CD4-positive, alpha-beta T cell treated with Interleukin-4 for 4 hours (primary cell): ENCODE data around the gene OSBPL2.

Experiments
- DNase-seq: peaks from one replicate; pipeline ENCODE4 v3.0.0-alpha.2; 2020

Gene OSBPL2

DNA sequence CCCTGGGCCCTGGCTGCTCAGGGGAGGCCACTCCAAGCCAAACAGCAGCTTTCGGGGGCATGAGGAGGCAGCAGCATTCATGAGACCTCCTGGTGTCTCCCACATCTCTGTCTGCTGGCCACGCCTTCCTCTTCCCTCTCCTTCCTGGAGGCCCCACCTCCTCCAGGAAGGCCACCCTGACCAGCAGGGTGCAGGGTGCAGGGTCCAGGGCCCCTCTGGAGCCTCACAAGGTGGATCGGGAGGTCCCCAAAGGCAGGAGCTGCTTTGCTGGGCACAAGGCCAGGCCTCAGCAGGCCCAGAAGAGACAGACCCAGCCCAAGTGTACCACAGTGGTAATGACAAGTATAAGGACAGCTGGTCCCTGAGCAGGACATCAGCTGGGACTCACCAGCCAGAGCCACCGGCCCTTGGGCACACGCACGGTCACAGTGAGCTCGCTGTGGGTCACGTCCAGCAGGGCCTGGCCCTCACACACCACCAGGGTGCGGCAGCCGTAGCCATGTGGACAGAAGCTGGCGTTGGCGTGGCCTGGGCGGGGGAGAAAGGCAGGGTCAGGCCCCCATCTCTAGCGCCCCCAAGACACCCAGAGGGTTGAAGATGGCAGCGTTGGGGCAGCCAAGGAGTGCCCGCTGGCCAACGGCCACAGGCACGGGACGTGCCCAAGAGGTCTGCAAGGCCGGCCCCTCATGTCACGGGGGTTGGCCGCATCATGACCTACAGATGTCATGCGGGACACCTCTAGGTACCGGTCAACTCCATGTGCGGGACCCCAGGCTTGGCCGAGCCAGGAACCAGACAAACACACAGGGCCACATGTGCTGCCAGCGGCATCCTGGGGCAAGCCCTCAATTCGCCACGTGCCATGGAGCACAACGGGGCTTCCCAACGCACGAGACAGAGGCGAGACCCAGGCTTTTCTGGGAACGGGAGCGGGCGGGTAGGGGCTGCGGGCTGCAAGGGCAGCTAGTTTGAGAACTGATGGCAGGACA is 91.4 kb downstream of the OSBPL2 start:
- DNase-seq: no peak

DNA sequence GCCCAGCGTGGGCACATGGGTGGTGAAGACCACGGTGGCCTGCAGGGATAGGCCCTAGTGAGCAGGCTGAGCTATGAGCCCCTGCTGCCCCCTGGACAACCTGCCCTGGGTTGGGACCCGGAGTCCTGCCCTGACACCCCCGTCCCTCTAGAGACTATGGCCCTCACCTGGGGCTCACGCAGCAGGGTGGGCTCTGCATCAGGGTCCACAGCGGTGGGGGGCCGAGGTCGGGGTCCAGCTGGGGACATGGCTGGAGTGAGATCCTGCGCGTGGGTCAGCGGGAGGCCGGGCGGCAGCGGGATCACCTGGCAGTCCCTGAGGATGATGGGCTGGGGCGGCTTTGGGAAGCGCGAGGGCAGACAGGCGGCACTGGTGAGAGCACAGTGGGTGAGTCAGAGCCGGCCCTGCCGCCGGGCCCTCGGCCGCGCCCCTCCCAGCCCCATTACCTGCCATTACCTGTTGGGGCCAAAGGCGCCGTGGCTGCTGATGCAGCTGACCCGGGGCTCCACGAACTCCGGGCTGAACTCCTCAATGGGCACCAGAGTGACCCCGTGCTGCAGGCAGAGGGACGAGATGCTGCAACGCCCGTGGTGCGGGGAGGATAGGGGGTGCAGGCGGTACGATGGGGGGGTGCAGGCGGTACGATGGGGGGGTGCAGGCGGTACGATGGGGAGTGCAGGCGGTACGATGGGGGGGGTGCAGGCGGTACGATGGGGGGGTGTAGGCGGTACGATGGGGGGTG is 92.4 kb downstream of the OSBPL2 start:
- DNase-seq: no peak

GRCh38 chr20:62331347-62331746 is 93.0 kb downstream of the OSBPL2 start:
- DNase-seq: no peak

- DNase-seq: no peak
These were observed 94.1 kb downstream of the OSBPL2 start for GRCh38 chr20:62332421-62332820.

DNA sequence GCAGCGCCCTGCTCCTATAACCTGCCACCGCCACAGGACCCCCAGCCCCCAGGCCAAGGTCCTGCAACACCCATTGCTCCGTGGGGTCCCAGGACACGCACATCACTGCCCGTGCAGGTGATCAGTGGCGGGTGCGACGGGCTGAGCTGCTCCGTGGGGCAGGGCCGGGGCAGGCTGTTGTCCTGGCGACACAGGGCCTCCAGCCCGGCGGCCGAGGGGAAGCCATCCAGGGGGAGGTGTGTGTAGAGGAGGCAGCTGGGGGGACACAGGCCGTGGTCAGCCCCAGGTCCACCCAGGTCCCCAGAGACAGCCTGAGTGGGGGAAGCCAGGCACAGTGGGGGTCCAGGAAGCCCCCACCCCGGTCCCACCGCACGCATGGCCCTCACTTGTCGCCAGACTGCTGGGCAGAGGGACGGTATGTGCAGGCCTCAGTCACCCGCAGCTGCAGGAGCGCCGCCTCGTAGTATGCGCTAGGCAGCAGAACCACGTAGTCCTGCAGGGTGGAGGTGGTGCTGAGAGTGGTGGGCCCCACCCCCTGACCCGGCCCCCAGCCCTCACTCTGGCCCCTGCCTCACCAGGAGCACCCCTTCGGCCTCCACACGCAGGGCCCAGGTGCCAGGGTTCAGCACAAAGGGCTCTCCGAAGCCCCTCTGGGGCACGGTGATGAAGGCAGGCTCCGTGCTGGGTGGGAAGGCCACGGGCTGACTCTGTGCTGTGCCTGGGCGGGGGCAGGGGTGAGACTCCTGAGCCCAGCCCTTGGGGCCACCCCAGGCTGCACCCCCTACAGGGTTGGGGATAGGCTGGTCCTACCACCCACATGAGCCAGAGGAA is 94.9 kb downstream of the OSBPL2 start:
- no peak for DNase-seq

DNA sequence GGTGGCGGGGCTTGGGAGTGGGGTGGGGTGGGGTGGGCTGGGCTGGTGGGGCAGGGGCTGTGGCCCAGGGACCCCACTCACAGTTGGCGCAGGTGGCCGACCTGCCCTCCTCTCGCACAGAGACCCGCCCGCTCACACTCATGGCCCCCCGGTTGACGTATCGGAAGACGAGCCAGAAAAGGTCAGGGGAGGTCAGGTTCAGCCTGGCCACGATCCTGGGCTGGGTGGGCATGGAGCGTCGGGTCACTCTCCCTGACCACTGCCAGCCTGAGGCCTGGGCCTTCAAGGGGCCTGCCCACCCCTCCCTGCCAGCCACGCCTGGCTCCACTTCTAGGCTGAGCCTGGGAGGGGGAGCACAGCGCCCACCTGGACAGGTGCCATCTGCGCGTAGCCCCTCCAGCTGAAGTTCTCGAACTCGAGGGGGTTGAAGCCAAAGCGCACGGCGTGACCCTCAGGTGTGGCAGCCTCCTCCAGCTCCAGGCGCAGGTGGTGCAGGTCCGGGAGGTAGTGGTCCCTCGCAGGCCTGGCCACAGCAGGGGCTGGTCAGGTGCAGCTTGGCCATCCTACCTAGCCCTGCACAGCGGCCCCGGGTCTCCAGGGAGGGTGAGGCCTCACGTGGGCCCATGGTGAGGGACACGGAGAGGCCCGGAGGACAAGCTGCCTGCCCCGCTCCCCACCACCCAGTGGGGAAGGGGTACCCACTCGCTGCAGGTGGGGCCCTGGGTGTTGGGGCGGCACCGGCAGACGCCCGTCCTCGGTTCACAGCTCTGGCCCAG is 95.7 kb downstream of the OSBPL2 start:
- DNase-seq: no peak

DNA sequence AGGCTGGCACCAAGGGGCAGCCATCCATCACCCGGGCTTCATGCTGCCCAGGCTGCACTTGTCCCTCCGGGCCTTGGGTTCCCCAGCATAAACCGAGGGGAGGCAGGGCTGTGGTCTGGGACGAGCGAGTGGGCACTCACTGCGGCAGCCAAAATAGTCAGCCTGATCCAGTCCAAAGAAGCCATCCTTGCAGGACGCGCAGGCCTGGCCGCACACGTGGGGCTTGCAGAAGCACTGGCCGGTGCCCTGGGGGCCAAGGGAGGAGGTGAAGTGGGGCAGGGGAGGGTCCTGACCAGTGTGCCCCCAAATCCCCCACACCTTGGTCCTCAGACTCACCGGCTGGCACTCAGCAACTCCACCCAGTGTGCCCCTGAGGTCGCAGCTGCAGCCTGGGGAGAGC is 96.6 kb downstream of the OSBPL2 start:
- no peak for DNase-seq

DNA sequence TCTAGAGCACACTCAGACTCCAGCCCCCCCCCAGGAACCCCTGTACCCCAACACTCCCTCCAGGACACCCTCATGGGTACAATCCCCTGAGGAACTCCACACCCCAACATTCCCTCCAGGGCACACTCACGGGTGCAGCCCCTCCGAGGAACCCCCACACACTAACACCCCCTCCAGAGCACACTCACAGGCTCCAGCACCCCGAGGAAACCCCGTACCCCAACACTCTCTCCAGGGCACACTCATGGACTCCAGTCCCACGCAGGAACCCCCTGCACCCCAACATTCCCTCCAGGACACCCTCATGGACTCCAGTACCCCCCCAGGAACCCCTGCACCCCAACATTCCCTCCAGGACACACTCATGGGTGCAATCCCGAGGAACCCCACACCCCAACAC is 97.2 kb downstream of the OSBPL2 start:
- no peak for DNase-seq

DNA sequence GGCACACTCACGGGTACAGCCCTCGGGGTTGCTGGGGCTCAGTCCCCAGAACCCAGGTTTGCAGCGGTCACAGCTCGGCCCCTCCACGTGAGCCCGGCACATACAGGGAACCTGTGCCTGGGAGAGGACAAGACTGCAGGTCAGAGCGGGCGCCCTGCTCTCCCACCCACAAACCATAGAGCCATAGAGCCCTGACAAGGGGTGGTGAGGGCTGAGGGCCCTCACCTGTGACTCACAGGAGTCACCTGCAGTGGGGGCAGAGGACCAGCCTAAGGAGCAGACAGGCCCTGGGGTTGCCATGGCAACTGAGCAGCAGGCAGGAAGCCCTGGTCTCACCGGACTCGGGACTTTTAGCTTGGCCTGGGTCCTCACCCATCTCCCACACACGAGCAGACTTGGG is 98.0 kb downstream of the OSBPL2 start:
- no peak for DNase-seq

DNA sequence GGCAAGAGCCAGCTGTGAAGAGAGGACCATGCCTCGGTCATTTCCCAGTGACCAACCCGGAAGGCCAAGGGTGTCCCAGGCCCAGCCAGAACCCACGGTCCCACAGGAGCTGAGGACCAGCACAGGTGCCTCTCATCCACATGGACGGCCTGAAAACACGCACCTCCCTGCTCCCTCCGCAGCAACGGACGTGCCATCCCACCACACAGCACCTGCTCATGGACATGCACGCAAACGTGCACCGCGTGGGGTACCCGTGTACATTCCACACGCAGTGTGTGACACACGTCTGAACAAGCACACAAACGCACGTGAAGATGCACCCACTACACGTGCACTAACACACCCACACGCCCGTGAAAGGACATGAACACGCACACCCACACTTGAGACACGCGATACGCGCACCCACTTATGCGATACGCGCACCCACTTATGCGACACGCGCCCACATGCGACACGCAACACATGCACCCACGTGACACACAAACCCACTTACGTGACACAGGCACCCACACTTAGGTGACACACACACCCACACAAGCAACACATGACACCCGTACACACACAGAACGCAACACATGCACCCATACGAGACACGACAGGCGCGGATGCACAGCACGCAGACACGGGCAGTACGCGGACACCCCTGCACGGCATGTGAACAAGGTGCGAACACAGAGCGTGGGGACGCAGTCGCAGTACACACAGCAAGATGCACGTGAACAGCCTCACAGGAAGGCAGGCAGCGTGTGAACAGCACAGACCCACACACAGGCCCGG is 98.6 kb downstream of the OSBPL2 start:
- DNase-seq: no peak

DNA sequence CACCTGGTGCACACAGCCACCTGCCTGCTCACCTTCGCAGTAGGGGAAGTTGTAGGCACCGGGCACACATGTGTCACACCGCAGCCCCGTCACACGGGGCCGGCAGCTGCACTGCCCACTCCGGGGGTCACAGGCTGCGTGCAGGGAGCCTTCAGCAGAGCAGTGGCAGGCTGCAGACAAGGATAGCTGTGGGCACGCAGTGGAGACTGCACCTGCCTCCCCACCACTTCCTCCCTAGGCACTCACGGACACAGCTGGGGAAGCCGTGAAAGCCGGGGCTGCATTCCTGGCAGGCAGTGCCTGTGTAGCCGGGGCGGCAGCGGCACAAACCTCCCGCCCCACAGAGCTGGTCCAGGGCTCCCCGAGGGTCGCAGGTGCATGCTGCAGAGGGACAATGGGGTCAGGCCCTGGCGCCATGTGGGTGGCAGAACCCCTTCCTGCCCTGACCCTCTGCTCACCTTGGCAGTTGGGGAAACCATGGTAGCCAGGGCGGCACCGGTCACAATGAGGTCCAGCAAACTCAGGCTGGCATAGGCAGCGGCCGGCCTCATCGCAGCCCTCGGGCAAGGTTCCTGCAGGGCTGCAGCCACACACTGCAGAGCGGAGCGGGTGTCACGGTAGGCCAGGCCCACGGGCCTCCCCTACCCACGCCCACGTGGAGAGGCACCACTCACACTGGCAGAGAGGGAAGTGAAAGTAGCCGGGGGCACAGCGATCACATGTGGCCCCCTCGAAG is 99.4 kb downstream of the OSBPL2 start:
- DNase-seq: no peak

- no peak for DNase-seq
These were observed 99.9 kb downstream of the OSBPL2 start for GRCh38 chr20:62338294-62338620.

DNA sequence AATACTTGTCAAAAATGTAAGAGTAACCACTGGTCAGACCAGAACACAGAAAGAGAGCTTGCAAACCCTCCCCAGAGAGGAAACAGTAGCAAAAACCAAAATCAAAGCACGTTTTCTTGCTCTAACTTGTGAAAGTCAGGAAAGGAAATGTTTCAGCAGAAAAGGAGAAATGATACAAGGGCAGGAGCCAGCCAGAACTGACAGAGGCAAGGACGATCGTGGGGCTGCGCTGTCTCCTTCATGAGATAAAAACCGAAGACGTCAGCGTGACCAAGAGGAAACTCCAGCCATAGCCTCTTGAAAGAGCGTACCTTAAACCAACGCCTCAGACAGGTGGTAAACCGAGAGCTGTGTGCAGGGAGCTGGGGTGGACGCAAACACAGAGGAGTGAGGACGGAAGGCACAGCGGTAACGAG is 101.3 kb downstream of the OSBPL2 start:
- DNase-seq: no peak

GRCh38 chr20:62342910-62343309 is 104.6 kb downstream of the OSBPL2 start:
- DNase-seq: no peak

DNA sequence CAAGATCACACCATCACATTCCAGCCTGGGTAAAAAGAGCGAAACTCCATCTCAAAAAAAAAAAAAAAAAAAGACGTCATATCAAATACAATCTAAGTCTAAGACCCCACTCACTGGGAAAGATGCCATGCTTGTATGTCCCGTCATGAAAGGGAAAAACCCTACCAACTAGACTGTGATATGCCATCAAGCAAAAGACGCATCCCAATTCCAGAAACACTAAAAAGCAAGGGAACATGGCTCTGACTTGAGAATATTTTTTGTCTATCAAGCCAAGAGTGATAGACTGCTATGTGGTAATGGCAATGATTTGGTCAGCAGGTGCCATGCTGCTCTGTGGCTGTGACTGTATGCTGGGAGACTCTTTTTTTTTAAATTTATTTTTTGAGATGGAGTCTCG is 105.8 kb downstream of the OSBPL2 start:
- DNase-seq: no peak

DNA sequence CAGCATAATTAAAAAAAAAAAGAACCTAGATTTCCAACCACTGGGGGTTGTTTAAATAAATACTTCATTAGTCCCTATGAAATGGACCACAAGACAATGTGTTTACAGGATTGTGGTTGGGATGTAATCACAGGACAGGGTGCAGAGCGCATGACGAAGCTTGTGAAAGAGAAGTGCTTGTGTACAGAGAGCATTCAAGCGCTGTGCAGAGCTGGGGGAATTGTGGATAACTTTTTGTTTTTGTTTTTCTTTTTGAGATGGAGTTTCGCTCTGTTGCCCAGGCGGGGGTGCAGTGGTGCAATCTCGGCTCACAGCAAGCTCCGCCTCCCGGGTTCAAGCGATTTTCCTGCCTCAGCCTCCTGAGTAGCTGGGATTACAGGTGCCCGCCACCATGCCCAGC is 106.5 kb downstream of the OSBPL2 start:
- DNase-seq: no peak
